H9 (cell line): ENCODE results near the gene MGMT. TPM values are rescaled to one million over a fixed set of nuclear protein-coding genes. Genes with fewer than 3 reads are reported as not detected.

Experiments
- DNase-seq: peaks from one replicate; pipeline ENCODE4 v3.0.0-alpha.2; 2017
- H2AFZ ChIP-seq: one replicate; pipeline ENCODE4 v1.6.1; 2013; ENCODE audit warnings: mild to moderate bottlenecking, low read length, control low read depth, moderate library complexity
- H2AK5ac ChIP-seq: 2 replicates; pipeline ENCODE4 v1.6.1; 2013; ENCODE audit warnings: low read length, control low read depth, mixed read lengths; ENCODE audit not compliant: insufficient read length
- H2BK120ac ChIP-seq: one replicate; pipeline ENCODE4 v1.6.1; 2013; ENCODE audit warnings: low read depth, mild to moderate bottlenecking, low read length, control low read depth, inconsistent platforms; ENCODE audit not compliant: poor library complexity, severe bottlenecking
- H2BK12ac ChIP-seq: 2 replicates; pipeline ENCODE4 v1.6.1; 2013; ENCODE audit warnings: low read length, control low read depth, mixed read lengths, low read depth; ENCODE audit not compliant: insufficient read length
- H2BK15ac ChIP-seq: 2 replicates; pipeline ENCODE4 v1.6.1; 2013; ENCODE audit warnings: low read depth, low read length, control low read depth
- H2BK20ac ChIP-seq: one replicate; pipeline ENCODE4 v1.6.1; 2013; ENCODE audit warnings: low read depth, mild to moderate bottlenecking, low read length, control low read depth, inconsistent platforms; ENCODE audit not compliant: poor library complexity, severe bottlenecking
- H2BK5ac ChIP-seq: 2 replicates; pipeline ENCODE4 v1.6.1; 2013; ENCODE audit warnings: low read length, control low read depth, mixed read lengths; ENCODE audit not compliant: insufficient read length
- H3K14ac ChIP-seq: 2 replicates; pipeline ENCODE4 v1.6.1; 2013; ENCODE audit warnings: low read length, control low read depth; ENCODE audit not compliant: insufficient read depth
- H3K18ac ChIP-seq: 2 replicates; pipeline ENCODE4 v1.6.1; 2013; ENCODE audit warnings: low read depth, mild to moderate bottlenecking, mixed read lengths, low read length, control low read depth; ENCODE audit not compliant: insufficient read length
- H3K23ac ChIP-seq: 2 replicates; pipeline ENCODE4 v1.6.1; 2013; ENCODE audit warnings: low read length, control low read depth, mixed read lengths, low read depth; ENCODE audit not compliant: insufficient read length
- H3K23me2 ChIP-seq: 2 replicates; pipeline ENCODE4 v1.6.1; 2013; ENCODE audit warnings: low read depth, mild to moderate bottlenecking, mixed read lengths, low read length, control low read depth; ENCODE audit not compliant: insufficient read length, poor library complexity, severe bottlenecking
- H3K27ac ChIP-seq: 2 replicates; pipeline ENCODE4 v1.5.1; 2013; ENCODE audit warnings: low read length, control low read depth, mixed read lengths, low read depth; ENCODE audit not compliant: insufficient read length
- H3K27me3 ChIP-seq: 2 replicates; pipeline ENCODE4 v1.6.1; 2013; ENCODE audit warnings: low read length, control low read depth, inconsistent platforms; ENCODE audit not compliant: insufficient read depth
- H3K4ac ChIP-seq: 2 replicates; pipeline ENCODE4 v1.6.1; 2013; ENCODE audit warnings: low read depth, mild to moderate bottlenecking, control low read depth, inconsistent platforms, low read length, moderate library complexity
- H3K4me1 ChIP-seq: 2 replicates; pipeline ENCODE4 v1.6.1; 2013; ENCODE audit warnings: low read length, control low read depth, inconsistent platforms; ENCODE audit not compliant: insufficient read depth
- H3K4me2 ChIP-seq: 2 replicates; pipeline ENCODE4 v1.6.1; 2013; ENCODE audit warnings: low read length, control low read depth, mixed read lengths; ENCODE audit not compliant: insufficient read length, insufficient read depth
- H3K56ac ChIP-seq: 2 replicates; pipeline ENCODE4 v1.6.1; 2013; ENCODE audit warnings: low read depth, mild to moderate bottlenecking, mixed read lengths, low read length, control low read depth; ENCODE audit not compliant: insufficient read length
- H3K79me1 ChIP-seq: 2 replicates; pipeline ENCODE4 v1.6.1; 2013; ENCODE audit warnings: low read depth, mild to moderate bottlenecking, moderate library complexity, low read length, control low read depth, inconsistent platforms; ENCODE audit not compliant: insufficient read depth, poor library complexity, severe bottlenecking
- H3K79me2 ChIP-seq: 2 replicates; pipeline ENCODE4 v1.6.1; 2013; ENCODE audit warnings: low read length, control low read depth, inconsistent platforms; ENCODE audit not compliant: insufficient read depth
- H3K9ac ChIP-seq: 2 replicates; pipeline ENCODE4 v1.6.1; 2013; ENCODE audit warnings: low read length, control low read depth, mixed read lengths; ENCODE audit not compliant: insufficient read length; ENCODE audit errors: extremely low read depth
- H3K9me3 ChIP-seq: one replicate; pipeline ENCODE4 v1.6.1; 2013; ENCODE audit warnings: low read depth, low read length, inconsistent platforms; ENCODE audit not compliant: control insufficient read depth
- H3T11ph ChIP-seq: one replicate; pipeline ENCODE4 v1.6.1; 2013; ENCODE audit warnings: mild to moderate bottlenecking, low read length, control low read depth, inconsistent platforms
- H4K20me1 ChIP-seq: one replicate; pipeline ENCODE4 v1.6.1; 2013; ENCODE audit not compliant: control insufficient read depth, insufficient read length, insufficient read depth
- H4K5ac ChIP-seq: 2 replicates; pipeline ENCODE4 v1.6.1; 2013; ENCODE audit warnings: low read depth, mild to moderate bottlenecking, mixed read lengths, low read length, control low read depth; ENCODE audit not compliant: insufficient read length
- H4K8ac ChIP-seq: replicated peaks from 2 replicates; pipeline ENCODE4 v1.6.1; 2013; ENCODE audit warnings: low read length, control low read depth, mixed read lengths, low read depth; ENCODE audit not compliant: insufficient read length
- H4K91ac ChIP-seq: 2 replicates; pipeline ENCODE4 v1.6.1; 2013; ENCODE audit warnings: low read depth, mild to moderate bottlenecking, moderate library complexity, mixed read lengths, low read length, control low read depth; ENCODE audit not compliant: insufficient read length
- H3K27ac Mint-ChIP-seq, 3 experiments: 2 replicates in 2 of 3; 3 replicates in 1 of 3; pipeline ENCODE4 v1.8.0; 2020 to 2021; ENCODE audit warnings: mixed read lengths in 3 of 3, mild to moderate bottlenecking in 1 of 3, moderate library complexity in 1 of 3
- H3K27me3 Mint-ChIP-seq: 2 replicates; pipeline ENCODE4 v1.8.0; 2021; ENCODE audit warnings: low read depth, mild to moderate bottlenecking, moderate library complexity, mixed read lengths
- H3K36me3 Mint-ChIP-seq, 3 experiments: 2 replicates in 2 of 3; 3 replicates in 1 of 3; pipeline ENCODE4 v1.8.0; 2020 to 2021; ENCODE audit warnings: low read depth in 3 of 3, mixed read lengths in 3 of 3; ENCODE audit not compliant: insufficient read depth in 1 of 3
- H3K4me1 Mint-ChIP-seq, 2 experiments: 2 replicates each; pipeline ENCODE4 v1.8.0; 2020; ENCODE audit warnings: mixed read lengths in 2 of 2
- H3K4me3 Mint-ChIP-seq, 2 experiments: 2 replicates in 1 of 2; 3 replicates in 1 of 2; pipeline ENCODE4 v1.8.0; 2020 to 2021; ENCODE audit warnings: mild to moderate bottlenecking in 2 of 2, mixed read lengths in 2 of 2, moderate library complexity in 1 of 2
- H3K9me3 Mint-ChIP-seq, 2 experiments: 2 replicates in 1 of 2; 3 replicates in 1 of 2; pipeline ENCODE4 v1.8.0; 2020; ENCODE audit warnings: mild to moderate bottlenecking in 2 of 2, mixed read lengths in 2 of 2, moderate library complexity in 1 of 2
- CTCF ChIP-seq: fragments of 200-600 bp; sonication (generic); conservative IDR thresholded peaks from 3 replicates; pipeline ENCODE4 v1.8.0; 2021; ENCODE audit warnings: antibody characterized with exemption, mild to moderate bottlenecking
- WGBS: extraction: QIAGEN DNeasy Blood & Tissue Kit; methylation state at CpG from one replicate; pipeline ENCODE4 v1.1.7; 2013; ENCODE audit warnings: missing lambda C conversion rate, low lambda C conversion rate, mixed read lengths; ENCODE audit not compliant: insufficient read length; ENCODE audit errors: extremely low coverage; 5-methylcytosine and 5-hydroxymethylcytosine counted together
- total RNA-seq: library from RNA; stranded (reverse); gene quantifications from 2 replicates; pipeline ENCODE4 v1.2.1, GENCODE V29; 2021

Gene MGMT
- total RNA-seq, 1 experiment from 2014 or later, result 18.4 TPM

GRCh38 chr10:129774082-129774735 is 307.2 kb downstream of the MGMT start:
- Histone ChIP-seq H3K14ac (no peak overlapping the region), H3T11ph (no peak overlapping the region), H3K56ac (no peak overlapping the region), H3K4me2 (no peak overlapping the region), H4K20me1 (no peaks in the 10 kb centered on the region), H2BK5ac (no peak overlapping the region), H3K18ac (no peak overlapping the region), H3K27me3 (no peaks in the 10 kb centered on the region), H3K23me2 (no peaks in the 10 kb centered on the region), H4K8ac (no peak overlapping the region), H2BK20ac (no peak overlapping the region), H3K79me1 (no peaks in the 10 kb centered on the region), H2BK15ac (no peak overlapping the region), H3K27ac (no peak overlapping the region), H2AFZ (no peak overlapping the region), H4K91ac (no peak overlapping the region), H2BK12ac (no peak overlapping the region), H3K9me3 (no peaks in the 10 kb centered on the region), H2AK5ac (no peak overlapping the region), H3K9ac (no peak overlapping the region), H2BK120ac (no peak overlapping the region), H3K4ac (no peak overlapping the region), H3K4me1 (no peaks in the 10 kb centered on the region), H3K79me2 (no peaks in the 10 kb centered on the region), H4K5ac (no peak overlapping the region), H3K23ac (no peak overlapping the region)
- no peak for TF ChIP-seq CTCF
- no CpG with 5 or more reads among the region's 14 CpGs for WGBS
- H3K9me3 Mint-ChIP-seq, result no peaks in the 10 kb centered on the region
- H3K4me3 Mint-ChIP-seq, result no peak overlapping the region
- no peaks in the 10 kb centered on the region for H3K4me1 Mint-ChIP-seq
- no peaks in the 10 kb centered on the region; the same call in 1 of the 2 replicates for H3K27me3 Mint-ChIP-seq
- peak; percentile 12 for DNase-seq
- H3K27ac Mint-ChIP-seq, result no peak overlapping the region
- H3K36me3 Mint-ChIP-seq, result peaks cover 0 to 2% (median 0%) of the 10 kb centered on the region in 3 experiments; a peak in 2 of 7 replicates
